Endometrium (tissue), 2 donors: ENCODE measurements around the gene ZNF83.
"Not testable (repeated sequence)": the region's sequence is repeated elsewhere in the genome, so short reads cannot be mapped to it uniquely, and the experiment has no call there.

Experiments used
- FAIRE-seq: peaks from 2 replicates; lab custom pipeline; 2012; peaks lifted over from hg19 to GRCh38; lab: Jason Lieb, UNC
- donor health status: control.
- donor health status: control.

ZNF83 gene

GRCh38 chr19:52639996-52640395, 1.8 kb upstream of the ZNF83 start:
- no peak for FAIRE-seq

GRCh38 chr19:52638601-52639000, 446 bp upstream of the ZNF83 start:
- FAIRE-seq = no peak

- no peak for FAIRE-seq
Measured at GRCh38 chr19:52635786-52636570, 2.2 kb downstream of the ZNF83 start.

GRCh38 chr19:52627441-52627840, 10.7 kb downstream of the ZNF83 start:
- FAIRE-seq = not testable (repeated sequence)

- no peak for FAIRE-seq
Measured at GRCh38 chr19:52626915-52627314, 11.2 kb downstream of the ZNF83 start.

- FAIRE-seq = no peak
Measured at GRCh38 chr19:52622261-52622660, 15.9 kb downstream of the ZNF83 start.

- no peak for FAIRE-seq
Measured at GRCh38 chr19:52621376-52621775, 16.8 kb downstream of the ZNF83 start.

GRCh38 chr19:52613299-52613906, 24.8 kb downstream of the ZNF83 start:
- FAIRE-seq = no peak

- FAIRE-seq = no peak
Measured at GRCh38 chr19:52603558-52604207, 34.5 kb downstream of the ZNF83 start.

GRCh38 chr19:52602941-52603340, 35.2 kb downstream of the ZNF83 start:
- FAIRE-seq = no peak

GRCh38 chr19:52601974-52602366, 36.2 kb downstream of the ZNF83 start:
- not testable (repeated sequence) for FAIRE-seq

- FAIRE-seq = no peak
Measured at GRCh38 chr19:52601025-52601973, 36.9 kb downstream of the ZNF83 start.

- no peak for FAIRE-seq
Measured at GRCh38 chr19:52600639-52601024, 37.5 kb downstream of the ZNF83 start.

GRCh38 chr19:52599241-52599640, 38.9 kb downstream of the ZNF83 start:
- FAIRE-seq = no peak

GRCh38 chr19:52593441-52593840, 44.7 kb downstream of the ZNF83 start:
- FAIRE-seq = not testable (repeated sequence)

GRCh38 chr19:52592301-52592700, 45.9 kb downstream of the ZNF83 start:
- no peak for FAIRE-seq

- FAIRE-seq = no peak
Measured at GRCh38 chr19:52590728-52591127, 47.4 kb downstream of the ZNF83 start.

GRCh38 chr19:52585604-52586003, 52.6 kb downstream of the ZNF83 start:
- no peak for FAIRE-seq

- no peak for FAIRE-seq
Measured at GRCh38 chr19:52584736-52585440, 53.3 kb downstream of the ZNF83 start.

GRCh38 chr19:52570000-52570861, 67.9 kb downstream of the ZNF83 start, which contains the start of gene ZNF701:
Gene ZNF701 (plus strand): TSS chr19:52570287. CDS start chr19:52574148, 3,861 bp downstream.
- peak; percentile 55 for FAIRE-seq
